NCI-H2081 (cell line): Measurements from ENCODE around the gene CEP72.
A peak's percentile ranks its signal among the peaks of the same experiment; 100 is the strongest.
"Not testable (repeated sequence)": the region's sequence is repeated elsewhere in the genome, so short reads cannot be mapped to it uniquely, and the experiment has no call there.

Experiments used
- DNase-seq, 2 experiments: peaks; one replicate each; lab custom pipeline; 2025; lab: John Stamatoyannopoulos, UW

CEP72 gene, protein sequence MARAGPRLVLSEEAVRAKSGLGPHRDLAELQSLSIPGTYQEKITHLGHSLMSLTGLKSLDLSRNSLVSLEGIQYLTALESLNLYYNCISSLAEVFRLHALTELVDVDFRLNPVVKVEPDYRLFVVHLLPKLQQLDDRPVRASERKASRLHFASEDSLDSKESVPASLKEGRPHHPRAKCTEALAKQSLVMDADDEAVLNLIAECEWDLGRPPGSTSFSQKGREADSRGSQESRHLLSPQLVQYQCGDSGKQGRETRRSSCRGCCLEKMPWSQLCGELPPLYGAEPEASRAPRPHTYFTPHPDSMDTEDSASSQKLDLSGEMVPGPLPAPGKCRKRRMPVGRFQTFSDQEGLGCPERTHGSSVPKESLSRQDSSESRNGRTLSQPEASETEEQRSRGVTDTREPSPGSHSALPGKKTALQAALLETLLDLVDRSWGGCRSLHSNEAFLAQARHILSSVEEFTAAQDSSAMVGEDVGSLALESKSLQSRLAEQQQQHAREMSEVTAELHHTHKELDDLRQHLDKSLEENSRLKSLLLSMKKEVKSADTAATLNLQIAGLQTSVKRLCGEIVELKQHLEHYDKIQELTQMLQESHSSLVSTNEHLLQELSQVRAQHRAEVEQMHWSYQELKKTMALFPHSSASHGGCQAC

GRCh38 chr5:611731-612486 is at the start of gene CEP72:
CEP72 (plus strand) TSS chr5:612340; CDS start chr5:612362, 22 bp downstream.
- DNase-seq, result peak; percentile 91 to 96

DNA sequence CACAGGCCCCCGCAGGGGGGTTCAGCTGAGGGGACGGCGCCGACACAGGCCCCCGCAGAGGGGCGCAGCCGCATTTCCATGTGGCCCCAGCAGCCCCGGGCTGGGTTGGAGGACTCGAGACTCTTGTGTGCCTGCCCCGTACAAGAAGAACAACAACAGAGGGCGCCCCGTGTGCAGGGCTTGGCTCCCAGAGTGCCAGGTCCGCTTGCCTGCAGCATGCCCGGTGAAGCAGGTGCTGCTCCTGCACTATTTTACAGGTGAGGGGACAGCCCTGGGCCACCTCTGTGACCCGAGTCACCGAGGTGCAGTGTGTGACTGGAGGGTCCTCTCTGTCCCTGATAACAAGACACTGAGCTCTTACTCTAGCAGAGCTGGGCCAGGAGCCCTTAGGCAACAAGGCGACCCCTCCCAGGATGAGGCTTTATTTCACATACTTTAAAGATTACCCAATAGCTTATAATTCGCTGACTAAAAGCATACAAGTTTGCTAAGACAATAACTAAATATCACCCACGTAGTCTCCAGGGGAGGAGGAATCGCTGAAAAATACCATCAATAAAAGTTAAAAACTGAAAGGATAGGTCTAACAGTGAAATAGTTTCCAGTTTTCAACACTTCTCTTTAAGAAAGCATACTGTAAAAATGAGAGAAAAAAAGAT is 46.2 kb upstream of the CEP72 start:
- no peak for DNase-seq

GRCh38 chr5:566636-567309 is 45.4 kb upstream of the CEP72 start:
- no peak for DNase-seq

GRCh38 chr5:567664-568060 is 44.5 kb upstream of the CEP72 start:
- DNase-seq, result no peak

DNA sequence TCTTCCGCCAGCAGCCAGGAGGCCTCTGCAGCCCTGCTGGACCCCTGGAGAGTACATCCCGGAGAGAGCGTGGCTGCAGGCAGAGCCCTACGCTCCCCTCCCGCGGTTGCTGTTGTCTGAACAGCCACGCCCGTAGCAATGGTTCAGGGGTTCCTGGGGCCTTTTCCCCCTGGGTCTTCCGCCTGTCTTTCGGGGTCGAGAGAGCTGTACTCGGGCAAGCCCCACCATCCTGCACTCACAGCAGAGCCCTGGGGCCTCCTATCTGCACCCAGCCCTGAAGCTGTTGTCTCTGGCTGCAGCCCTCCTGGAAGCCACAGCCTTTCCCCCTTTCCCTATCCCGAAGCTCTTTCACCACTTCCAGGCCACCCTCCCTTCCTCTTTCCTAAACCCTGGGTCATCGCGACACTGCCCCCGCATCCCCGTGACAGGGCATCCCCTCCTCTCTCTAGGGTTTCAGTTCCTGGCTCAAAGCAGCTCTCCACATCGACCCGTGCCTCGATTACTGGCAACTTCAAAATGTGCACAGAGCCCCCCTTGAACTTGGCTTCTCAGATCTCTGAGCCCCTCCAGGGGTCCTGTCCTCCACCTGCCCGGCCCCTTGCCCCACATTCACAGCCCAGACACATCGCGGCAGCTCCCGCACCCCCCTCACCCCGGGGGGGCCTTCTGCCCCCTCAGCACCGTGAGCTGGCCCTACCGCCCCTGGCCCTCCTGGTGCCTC is 43.9 kb upstream of the CEP72 start:
- DNase-seq, result no peak

- no peak for DNase-seq
Observed at GRCh38 chr5:568809-569208, 43.3 kb upstream of the CEP72 start.

GRCh38 chr5:569358-569867 is 42.7 kb upstream of the CEP72 start:
- no peak for DNase-seq

DNA sequence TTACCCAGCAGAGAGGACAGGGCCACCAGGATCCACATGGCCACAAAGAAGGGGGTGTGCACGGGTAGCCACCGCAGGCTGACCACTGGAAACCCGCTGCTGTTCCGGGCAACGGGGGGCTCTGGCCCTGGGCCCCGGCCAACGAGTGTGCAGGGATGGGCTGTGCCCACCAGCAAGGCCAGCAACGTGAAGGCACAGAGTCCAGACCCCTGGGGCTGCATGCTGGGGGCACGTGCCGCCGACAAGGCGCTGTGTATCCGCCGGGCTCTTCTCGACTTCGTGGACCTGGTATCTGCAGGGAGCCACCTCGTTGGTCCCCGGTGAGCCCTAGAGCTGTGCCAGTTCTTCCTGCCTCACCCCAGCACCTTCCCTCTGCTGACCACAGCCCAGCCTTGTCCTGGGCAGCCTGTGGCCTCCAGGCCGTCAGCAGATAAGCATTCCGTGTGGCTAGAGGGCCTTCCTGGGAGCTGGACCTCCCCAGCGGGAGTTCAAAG is 42.2 kb upstream of the CEP72 start:
- no peak for DNase-seq

DNA sequence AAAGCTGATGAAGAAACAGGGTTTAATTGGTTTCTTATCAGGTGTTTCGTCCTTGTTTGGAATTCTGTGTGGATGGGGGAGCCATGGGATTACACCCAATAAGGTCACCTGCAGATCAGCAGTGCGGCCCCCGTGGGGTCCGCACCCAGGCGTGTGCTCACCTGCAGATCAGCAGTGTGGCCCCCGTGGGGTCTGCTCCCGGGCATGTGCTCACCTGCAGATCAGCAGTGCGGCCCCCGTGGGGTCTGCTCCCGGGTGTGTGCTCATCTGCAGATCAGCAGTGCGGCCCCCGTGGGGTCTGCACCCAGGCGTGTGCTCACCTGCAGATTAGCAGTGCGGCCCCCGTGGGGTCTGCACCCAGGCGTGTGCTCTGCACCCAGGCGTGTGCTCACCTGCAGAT is 41.7 kb upstream of the CEP72 start:
- DNase-seq, result no peak

DNA sequence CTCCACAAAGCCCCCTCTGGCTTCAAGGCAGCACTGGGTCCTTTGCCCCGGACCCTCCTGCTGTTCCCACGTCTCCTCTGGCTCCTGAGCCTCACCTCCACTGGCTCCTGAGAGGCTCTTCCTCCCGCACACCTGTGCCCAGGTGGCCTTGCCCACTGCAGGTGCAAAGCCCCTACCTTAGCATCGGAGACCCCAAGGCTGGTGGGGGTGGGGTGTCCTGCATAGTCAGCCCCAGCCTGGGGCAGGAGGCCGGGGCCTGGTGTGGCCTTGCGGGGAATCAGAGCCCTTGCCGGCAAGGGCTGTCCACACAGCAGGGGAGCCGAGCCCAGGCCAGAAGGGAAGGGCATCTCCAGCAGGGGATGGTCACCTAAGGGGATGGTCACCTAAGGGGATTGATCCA is 41.3 kb upstream of the CEP72 start:
- DNase-seq, result no peak

DNA sequence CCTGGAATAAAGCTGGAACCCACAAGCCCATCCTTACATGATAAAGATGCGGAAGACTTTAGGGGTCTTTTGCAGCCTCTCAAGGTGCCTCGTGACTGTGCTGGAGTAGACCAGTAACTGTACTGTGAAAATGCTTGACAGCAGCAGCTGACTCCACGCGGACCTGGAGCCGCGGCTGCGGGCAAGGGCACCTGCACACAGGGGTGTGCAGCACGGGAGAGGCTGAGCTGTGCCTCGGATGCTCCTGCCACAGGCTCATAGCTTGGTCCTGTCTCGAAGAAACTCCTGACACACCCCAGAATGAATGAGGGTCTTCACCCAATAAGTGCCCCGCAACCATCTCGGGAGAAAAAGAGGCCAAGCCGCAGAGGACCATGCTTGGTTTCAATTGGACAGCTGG is 40.3 kb upstream of the CEP72 start:
- no peak for DNase-seq

DNA sequence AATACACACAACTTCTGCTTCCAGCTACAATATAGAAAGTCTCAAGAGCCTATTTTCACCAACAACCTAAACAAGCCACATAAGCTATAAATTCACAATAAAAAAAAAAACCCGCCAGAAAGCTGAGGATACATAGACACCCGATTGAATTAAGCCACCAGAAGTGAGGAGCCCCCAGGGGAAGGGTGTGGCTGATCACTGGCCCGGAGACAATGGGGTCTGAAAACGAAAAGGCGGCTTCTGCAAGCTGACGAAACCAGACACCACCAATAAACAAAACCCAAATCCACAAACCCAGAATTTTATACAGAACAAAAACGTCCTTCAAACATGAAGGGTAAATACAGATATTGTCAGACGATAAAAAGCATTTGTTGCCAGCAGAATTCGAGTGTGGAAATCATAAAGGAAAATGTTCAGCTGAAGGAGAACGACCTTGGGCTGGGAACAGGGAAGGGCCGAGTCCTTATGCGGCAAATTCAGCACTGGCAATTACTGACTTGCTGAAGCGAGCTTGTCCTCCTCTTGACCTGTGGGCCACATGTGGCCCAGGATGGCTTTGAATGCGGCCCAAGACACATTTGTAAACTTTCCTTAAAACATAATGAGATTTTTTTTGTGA is 39.6 kb upstream of the CEP72 start:
- DNase-seq, result peak; percentile 74 to 81

- DNase-seq, result no peak
Observed at GRCh38 chr5:573206-573605, 38.9 kb upstream of the CEP72 start.

- peak; percentile 47 to 74 for DNase-seq
Observed at GRCh38 chr5:573976-574375, 38.2 kb upstream of the CEP72 start.

- no peak for DNase-seq
Observed at GRCh38 chr5:574906-575305, 37.2 kb upstream of the CEP72 start.

GRCh38 chr5:575636-576035 is 36.5 kb upstream of the CEP72 start:
- DNase-seq, result no peak

DNA sequence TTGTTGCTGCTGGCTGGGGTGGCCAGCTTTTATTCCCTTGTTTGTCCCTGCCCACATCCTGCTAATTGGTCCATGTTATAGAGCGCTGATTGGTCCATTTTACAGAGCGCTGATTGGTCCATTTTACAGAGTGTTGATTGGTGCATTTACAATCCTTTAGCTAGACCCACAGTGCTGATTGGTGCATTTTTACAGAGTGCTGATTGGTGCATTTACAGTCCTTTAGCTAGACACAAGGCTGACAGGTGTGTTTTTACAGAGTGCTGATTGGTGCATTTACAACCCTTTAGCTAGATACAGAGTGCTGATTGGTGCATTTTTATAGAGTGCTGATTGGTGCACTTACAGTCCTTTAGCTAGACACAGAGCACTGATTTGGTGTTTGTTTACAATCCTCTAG is 34.9 kb upstream of the CEP72 start:
- DNase-seq, result not testable (repeated sequence)

DNA sequence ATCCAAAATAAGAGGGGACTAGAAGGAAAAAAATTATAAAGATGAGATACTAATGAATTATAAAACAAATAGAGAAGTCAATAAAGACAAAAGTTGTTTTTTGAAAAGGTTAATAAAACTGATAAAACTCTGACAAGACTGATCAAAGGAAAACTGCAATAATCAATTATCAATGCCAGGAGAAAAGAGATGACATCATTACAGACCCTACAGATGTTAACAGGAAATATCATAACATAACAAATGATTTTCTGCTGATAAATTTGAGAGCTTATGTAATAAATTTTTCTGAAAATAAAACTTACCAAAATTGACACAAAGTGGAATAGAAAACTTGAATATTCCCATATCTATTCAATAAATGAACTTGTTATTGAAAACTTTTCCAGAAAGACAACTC is 34.3 kb upstream of the CEP72 start:
- DNase-seq, result no peak

- DNase-seq, result no peak
Observed at GRCh38 chr5:579211-579610, 32.9 kb upstream of the CEP72 start.

- DNase-seq, result peak in 1 of 2 experiments; percentile 33
Observed at GRCh38 chr5:579746-580366, 32.3 kb upstream of the CEP72 start.
